ENCODE results near the gene DPCD.

- TF ChIP-seq ZNF274 (IDR thresholded peaks at IDR 0.05; ENCODE audit: low read depth, low read length), result no peak
- no peak for TF ChIP-seq YY1 (IDR thresholded peaks at IDR 0.05; ENCODE audit: insufficient read depth, insufficient read length)
These were observed 22.2 kb upstream of the DPCD start for GRCh38 chr10:101565936-101566332.

All from NT2/D1 (cell line).